Measurements from ENCODE around the gene KRTAP10-3. TPM values are rescaled to one million over a fixed set of nuclear protein-coding genes. Genes with fewer than 3 reads are reported as not detected.
"Not testable (repeated sequence)": the region's sequence is repeated elsewhere in the genome, so short reads cannot be mapped to it uniquely, and the experiment has no call there.

Gene KRTAP10-3
- total RNA-seq, 1 experiment from 2014 or later: not detected

DNA sequence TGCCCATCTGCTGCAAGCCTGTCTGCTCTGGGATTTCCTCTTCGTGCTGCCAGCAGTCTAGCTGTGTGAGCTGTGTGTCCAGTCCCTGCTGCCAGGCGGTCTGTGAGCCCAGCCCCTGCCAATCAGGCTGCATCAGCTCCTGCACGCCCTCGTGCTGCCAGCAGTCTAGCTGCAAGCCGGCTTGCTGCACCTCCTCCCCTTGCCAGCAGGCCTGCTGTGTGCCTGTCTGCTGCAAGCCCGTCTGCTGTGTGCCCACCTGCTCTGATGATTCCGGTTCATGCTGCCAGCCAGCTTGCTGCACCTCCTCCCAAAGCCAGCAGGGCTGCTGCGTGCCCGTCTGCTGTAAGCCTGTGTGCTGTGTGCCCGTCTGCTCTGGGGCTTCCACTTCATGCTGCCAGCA is 42.5 kb upstream of the KRTAP10-3 start:
- H3K27ac ChIP-seq (ENCODE audit: low read length); H3K4me1 ChIP-seq (ENCODE audit: control insufficient read depth, insufficient read depth, low read length); H3K4me3 ChIP-seq (ENCODE audit: low read depth in 2 of 2, low read length in 2 of 2); H3K9me3 ChIP-seq (ENCODE audit: control insufficient read depth, insufficient read depth, low read depth, low read length); in situ Hi-C loops (cut with HindIII; ENCODE audit: low pct_unique_long_range_greater_than_20kb, low sequenced_read_pairs); H3K27me3 ChIP-seq (ENCODE audit: control insufficient read depth, insufficient read depth, low read length); intact Hi-C loops (cut with micrococcal nuclease; ENCODE audit: unreplicated experiment); DNase-seq (ENCODE audit: low read depth, low spot score); BruUV-seq (replicated peaks); H3K36me3 ChIP-seq (ENCODE audit: control insufficient read depth, insufficient read depth, low read length); POLR2A ChIA-PET: not testable (repeated sequence)
- ATAC-seq: peak; percentile 52
- CTCF ChIA-PET: interaction anchor here (0.6 kb wide), 2 partner anchors 90 to 117 kb away, joined by 3 to 4 read pairs; no protein-coding TSS in a partner anchor
- 0 out of 2 replicates have a peak, but pooled peaks have one; percentile 21 for TF ChIP-seq CTCF (IDR thresholded peaks at IDR 0.05)

DNA sequence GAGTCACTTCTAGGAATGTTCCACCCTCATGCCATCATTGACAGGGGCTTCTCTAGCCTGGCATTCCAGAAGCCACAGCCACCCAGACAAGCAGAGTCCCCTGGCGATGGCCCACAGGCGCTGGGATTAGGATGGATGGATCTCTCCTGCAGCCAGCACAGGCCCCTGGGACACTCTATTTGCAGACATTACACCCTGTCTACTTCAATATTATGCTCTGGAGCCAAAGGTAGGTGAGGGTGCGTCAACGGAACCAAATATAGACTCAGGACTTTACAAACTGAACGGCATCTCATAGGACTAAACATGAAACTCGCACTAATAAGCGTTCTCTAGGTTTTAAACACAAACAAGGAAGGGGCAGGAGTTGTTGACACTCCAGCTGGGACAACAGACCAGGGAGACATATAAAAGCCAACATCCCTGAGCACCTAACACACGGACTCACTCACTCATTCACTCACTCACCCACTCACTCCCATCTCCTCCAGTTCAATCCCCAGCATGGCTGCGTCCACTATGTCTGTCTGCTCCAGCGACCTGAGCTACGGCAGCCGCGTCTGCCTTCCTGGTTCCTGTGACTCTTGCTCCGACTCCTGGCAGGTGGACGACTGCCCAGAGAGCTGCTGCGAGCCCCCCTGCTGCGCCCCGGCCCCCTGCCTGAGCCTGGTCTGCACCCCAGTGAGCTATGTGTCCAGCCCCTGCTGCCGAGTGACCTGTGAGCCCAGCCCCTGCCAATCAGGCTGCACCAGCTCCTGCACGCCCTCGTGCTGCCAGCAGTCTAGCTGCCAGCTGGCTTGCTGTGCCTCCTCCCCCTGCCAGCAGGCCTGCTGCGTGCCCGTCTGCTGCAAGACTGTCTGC is 41.8 kb upstream of the KRTAP10-3 start, which contains the start of gene KRTAP10-7:
TSS of gene KRTAP10-7 (plus strand) at position 480 of the 861 bp plus-strand sequence. CDS start at position 505, 25 bp downstream.
- not testable (repeated sequence) for DNase-seq (ENCODE audit: low read depth, low spot score)

DNA sequence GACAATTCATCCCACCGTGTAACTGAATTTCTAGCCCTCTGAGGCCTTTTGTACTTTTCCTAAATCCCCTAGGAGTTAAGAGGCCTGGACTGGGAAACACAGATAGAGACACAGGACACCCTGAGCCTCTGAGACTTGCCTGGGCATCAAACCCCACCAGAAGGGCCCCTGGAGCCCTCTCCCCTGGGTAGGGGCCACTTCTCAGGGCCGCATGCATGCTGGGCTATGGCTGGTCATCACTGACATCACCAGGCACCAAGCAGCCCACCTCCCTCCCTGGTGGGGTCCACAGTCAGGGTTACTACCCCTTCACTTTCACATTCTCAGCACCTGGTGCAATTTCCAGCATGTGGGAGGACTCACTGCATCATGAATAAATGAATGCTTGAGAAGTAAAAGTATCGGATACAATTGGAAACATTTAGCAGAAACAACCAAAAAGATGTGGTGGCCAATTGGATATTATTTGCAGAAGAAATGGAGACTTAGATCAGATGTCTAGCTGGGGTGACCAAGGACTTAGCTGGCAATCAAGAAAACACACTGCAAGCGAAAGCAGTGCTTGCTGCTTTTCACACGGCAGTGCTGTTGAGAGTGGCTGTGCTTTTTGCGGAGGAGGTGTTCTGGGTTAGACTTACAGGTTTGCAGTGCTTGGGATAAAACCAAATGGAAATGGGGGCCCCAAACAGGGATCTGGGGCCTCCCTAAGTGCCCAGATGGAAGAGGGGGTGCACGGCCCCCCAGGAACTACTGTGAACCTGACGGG is 40.9 kb upstream of the KRTAP10-3 start:
- ATAC-seq: no peak
- no peak overlapping the region for H3K27ac ChIP-seq (ENCODE audit: low read length)
- intact Hi-C loops (cut with micrococcal nuclease; ENCODE audit: unreplicated experiment) (no loop called here), in situ Hi-C loops (cut with HindIII; ENCODE audit: low pct_unique_long_range_greater_than_20kb, low sequenced_read_pairs) (no loop called here)
- no peak overlapping the region for H3K4me3 ChIP-seq (ENCODE audit: low read depth in 2 of 2, low read length in 2 of 2)
- POLR2A ChIA-PET: no interaction called here
- CTCF ChIA-PET: no interaction called here
- TF ChIP-seq CTCF (IDR thresholded peaks at IDR 0.05) (no peak), SIN3A (IDR thresholded peaks at IDR 0.05; ENCODE audit: borderline replicate concordance, insufficient read depth, low read depth, low read length) (no peak), TCF7L2 (IDR thresholded peaks at IDR 0.05; ENCODE audit: low read depth, low read length) (no peak)
- no peaks in the 10 kb centered on the region for H3K27me3 ChIP-seq (ENCODE audit: control insufficient read depth, insufficient read depth, low read length)
- no TSS peak for BruUV-seq (replicated peaks)
- no peaks in the 10 kb centered on the region; the same call in none of the 2 replicates for H3K4me1 ChIP-seq (ENCODE audit: control insufficient read depth, insufficient read depth, low read length)
- no peaks in the 10 kb centered on the region for H3K9me3 ChIP-seq (ENCODE audit: control insufficient read depth, insufficient read depth, low read depth, low read length)
- DNase-seq (ENCODE audit: low read depth, low spot score): no peak
- no peaks in the 10 kb centered on the region for H3K36me3 ChIP-seq (ENCODE audit: control insufficient read depth, insufficient read depth, low read length)

More for the DNA sequence above, 41.8 kb upstream of the KRTAP10-3 start, which contains the start of gene KRTAP10-7:
- H3K27me3 ChIP-seq (ENCODE audit: control insufficient read depth, insufficient read depth, low read length); intact Hi-C loops (cut with micrococcal nuclease; ENCODE audit: unreplicated experiment); POLR2A ChIA-PET; in situ Hi-C loops (cut with HindIII; ENCODE audit: low pct_unique_long_range_greater_than_20kb, low sequenced_read_pairs); H3K27ac ChIP-seq (ENCODE audit: low read length); H3K4me3 ChIP-seq (ENCODE audit: low read depth in 2 of 2, low read length in 2 of 2); BruUV-seq (replicated peaks); H3K36me3 ChIP-seq (ENCODE audit: control insufficient read depth, insufficient read depth, low read length); H3K9me3 ChIP-seq (ENCODE audit: control insufficient read depth, insufficient read depth, low read depth, low read length); H3K4me1 ChIP-seq (ENCODE audit: control insufficient read depth, insufficient read depth, low read length): not testable (repeated sequence)
- ATAC-seq: peak; percentile 31
- CTCF ChIA-PET: interaction anchor here (0.6 kb wide), 1 partner anchor 91 kb away, joined by 3 read pairs; no protein-coding TSS in a partner anchor
